HG02938 (cell line): Measurements from ENCODE around the gene DNAAF2.
"Not testable (repeated sequence)": the region's sequence is repeated elsewhere in the genome, so short reads cannot be mapped to it uniquely, and the experiment has no call there.

ENCODE experiments used
- ATAC-seq: cut with Tn5 transposase; IDR thresholded peaks from one replicate; pipeline ENCODE4 v1.9.1; 2021; ENCODE audit warnings: mild to moderate bottlenecking, moderate library complexity; ENCODE audit not compliant: unreplicated experiment

DNAAF2 gene

DNA sequence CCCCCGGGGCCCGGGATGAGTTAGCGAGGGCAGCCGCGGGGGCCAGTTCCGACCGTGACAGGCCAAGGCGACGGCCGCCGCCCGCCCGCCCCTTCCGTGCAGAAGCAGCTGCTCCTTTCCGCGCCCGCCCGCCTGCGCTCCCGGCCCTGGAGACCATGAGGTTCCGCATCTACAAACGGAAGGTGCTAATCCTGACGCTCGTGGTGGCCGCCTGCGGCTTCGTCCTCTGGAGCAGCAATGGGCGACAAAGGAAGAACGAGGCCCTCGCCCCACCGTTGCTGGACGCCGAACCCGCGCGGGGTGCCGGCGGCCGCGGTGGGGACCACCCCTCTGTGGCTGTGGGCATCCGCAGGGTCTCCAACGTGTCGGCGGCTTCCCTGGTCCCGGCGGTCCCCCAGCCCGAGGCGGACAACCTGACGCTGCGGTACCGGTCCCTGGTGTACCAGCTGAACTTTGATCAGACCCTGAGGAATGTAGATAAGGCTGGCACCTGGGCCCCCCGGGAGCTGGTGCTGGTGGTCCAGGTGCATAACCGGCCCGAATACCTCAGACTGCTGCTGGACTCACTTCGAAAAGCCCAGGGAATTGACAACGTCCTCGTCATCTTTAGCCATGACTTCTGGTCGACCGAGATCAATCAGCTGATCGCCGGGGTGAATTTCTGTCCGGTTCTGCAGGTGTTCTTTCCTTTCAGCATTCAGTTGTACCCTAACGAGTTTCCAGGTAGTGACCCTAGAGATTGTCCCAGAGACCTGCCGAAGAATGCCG lies 13.7 kb downstream of the DNAAF2 start:
- ATAC-seq, result peak; percentile 27

DNA sequence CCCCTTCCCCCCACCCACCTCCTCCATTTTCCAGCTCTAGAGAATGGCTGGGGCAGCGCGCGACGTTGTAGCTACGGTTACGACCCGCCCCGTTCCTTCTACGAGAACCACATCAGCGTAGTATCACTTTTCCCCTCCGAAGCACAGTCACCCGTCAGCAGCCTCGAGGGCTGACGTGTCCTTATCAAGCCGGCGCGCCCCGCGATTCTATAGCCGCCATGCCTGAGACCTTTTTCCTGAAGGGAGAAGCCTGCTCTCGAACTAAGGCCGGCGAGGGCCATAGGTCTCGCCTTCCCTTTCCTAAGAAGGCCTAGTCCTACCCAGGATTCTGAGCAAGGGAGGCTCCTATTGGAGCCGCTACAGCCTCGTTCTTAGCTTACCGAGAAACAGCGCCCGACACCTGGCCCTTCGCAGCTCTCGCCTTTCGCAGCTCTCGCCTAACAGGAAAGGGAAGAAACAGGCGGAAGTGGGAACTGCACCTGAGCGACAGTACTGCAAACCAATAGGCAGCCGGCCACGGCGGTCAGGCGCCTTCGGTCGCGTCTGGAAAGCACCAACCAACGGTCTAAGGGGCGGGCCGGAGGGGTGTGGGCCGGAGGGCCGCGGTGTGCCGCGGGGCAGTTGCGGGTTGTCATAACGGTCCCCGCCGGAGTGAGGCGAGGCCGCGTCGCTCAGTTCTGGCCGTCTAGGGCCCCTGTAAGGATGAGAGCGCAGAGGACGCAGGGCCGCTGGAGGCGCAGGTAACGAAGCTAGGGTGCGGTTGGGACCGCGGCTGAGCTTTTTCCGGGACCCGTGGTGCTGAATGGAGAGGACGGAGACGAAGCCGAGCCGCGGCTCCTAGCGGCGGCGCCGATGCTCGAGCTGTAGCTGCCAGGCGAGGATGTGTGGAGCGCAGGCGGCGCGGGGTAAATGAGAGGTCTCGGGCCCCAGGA lies 14.6 kb downstream of the DNAAF2 start, which contains the start of the genes MGAT2 and RPL36AL:
MGAT2 (plus strand) TSS at position 618 of the 932 bp plus-strand sequence. CDS start 470 bp downstream, outside the sequence.
RPL36AL (minus strand) TSS at position 445 of the 932 bp plus-strand sequence. CDS start 1,522 bp downstream, outside the sequence.
- ATAC-seq, result peak; percentile 94

DNA sequence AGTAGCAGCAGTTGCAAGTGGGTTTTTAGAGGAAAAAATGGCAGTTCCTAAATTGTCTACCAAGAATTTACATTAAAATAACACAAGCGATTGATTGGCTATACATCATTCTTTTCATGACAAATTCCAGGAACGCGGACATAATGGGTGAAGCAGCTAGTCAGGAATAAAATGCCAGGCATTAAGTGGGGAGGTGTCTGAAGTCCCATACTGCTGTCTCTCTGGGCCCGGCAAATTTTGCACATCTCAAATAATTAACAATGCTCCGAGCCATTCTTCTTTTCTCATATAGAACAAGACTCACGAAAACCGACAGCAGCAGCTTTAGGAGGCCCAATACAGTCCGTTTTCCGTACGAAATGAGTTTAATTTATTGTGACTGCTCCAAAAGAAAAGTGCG lies 15.3 kb downstream of the DNAAF2 start:
- no peak for ATAC-seq

DNA sequence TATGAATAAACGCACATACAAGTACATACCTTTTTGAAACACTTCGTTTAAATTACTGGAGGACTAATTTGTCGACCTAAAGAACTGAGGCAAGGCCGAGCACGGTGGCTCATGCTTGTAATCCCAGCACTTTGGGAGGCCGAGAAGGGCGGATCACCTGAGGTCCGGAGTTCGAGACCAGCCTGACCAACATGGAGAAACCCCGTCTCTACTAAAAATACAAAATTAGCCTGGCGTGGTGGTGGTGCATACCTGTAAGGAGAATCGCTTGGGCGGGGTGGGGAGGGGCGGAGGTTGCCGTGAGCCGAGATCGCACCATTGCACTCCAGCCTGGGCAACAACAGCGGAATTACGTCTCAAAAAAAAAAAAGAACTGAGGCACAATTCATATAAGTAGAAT lies 15.8 kb downstream of the DNAAF2 start:
- ATAC-seq, result not testable (repeated sequence)

DNA sequence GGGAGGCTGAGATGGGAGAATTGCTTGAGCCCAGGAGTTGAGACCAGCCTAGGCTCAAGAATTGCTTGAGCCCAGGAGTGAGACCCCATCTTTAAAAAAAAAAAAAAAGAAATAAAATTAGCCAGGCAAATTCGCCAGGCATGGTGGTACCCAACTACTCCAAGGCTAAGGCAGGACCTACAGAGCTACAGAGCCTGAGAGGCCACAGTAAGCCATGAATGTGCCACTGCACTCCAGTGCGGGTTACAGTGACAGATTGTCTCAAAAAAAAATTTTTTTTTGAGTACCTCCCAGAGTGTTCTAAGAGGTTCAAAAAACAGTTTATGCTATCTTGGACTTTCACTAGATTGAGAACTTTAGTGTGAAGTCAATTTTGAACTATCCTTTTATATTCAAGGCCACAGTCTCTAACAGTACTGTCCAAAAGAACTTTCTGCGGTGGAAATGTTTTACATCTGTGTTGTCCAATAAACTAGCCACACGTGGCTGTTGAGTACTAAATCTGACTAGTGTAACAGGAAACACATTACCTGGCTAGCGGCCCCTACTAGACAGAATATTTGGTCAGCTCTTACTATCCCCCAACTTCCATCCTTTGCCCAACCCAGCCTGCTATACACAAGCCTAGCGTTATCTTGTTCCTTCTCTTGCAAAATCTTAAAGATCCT lies 17.1 kb downstream of the DNAAF2 start:
- no peak for ATAC-seq

DNA sequence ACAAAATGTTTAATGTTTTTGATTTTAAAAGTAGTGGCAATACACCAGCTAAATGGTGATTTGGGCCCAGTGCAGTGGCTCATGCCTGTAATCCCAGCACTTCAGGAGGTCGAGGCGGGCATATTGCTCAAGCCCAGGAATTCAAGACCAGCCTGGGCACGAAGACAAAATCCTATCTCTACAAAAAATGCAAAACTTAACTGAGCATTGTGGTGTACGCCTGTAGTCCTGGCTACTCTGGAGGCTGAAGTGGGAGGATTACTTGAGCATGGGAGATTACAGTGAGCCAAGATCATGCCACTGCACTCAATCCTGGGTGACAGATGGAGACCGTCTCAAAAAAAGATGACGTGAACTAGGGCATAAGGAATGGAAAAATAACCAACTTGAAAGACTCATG lies 19.3 kb downstream of the DNAAF2 start:
- no peak for ATAC-seq

DNA sequence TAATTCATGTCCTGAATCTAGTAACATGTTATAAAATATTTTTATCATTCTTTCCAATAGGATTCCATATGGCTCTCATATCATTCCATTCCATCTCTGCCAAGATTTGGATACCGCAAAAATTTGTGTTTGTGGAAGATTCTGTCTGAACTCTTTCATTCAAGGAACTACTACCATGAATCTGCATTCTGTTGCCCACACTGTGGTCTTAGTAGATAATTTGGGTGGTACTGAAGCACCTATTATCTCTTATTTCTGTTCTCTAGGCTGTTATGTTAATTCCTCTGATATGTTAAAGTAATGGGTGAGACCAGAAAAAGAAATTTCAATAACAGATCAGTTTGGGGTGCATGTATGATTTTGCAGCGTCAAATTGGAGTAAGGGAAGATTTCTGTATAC lies 20.8 kb downstream of the DNAAF2 start:
- no peak for ATAC-seq

DNA sequence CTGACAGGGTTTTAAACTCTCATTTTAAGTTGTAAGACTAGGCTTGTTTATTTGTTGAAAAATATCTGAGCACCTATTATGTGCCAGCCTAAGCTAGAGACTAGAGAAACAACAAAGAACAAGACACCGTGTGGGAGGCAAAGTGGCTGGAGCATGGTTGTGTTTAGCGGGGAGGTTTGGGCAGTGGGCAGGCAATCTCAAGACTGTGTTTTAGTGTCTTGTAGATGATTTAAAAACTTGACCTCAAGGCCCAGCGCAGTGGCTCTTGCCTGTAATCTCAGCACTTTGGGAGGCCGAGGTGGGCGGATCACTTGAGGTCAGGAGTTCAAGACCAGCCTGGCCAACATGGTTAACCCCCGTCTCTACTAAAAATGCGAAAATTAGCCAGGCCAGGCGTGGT lies 22.4 kb downstream of the DNAAF2 start:
- no peak for ATAC-seq

DNA sequence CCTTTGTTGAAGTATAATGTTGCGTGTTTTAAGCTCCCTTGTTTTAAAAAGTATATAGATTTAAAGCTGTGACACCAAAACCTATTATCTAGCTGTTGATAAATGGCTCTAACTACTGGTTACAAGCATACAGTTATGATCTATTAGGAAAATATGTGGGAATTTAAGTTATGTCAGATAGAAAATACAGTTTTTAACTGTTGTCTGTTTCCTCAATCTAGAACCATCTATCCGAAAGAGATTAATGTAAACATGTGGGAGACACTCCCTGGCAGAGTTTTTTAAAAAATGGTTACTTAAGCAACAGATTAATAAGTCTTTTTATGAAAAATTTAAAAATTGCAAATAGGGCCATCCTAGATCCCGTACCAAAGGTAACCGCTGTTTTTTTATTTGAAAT lies 22.8 kb downstream of the DNAAF2 start:
- no peak for ATAC-seq

DNA sequence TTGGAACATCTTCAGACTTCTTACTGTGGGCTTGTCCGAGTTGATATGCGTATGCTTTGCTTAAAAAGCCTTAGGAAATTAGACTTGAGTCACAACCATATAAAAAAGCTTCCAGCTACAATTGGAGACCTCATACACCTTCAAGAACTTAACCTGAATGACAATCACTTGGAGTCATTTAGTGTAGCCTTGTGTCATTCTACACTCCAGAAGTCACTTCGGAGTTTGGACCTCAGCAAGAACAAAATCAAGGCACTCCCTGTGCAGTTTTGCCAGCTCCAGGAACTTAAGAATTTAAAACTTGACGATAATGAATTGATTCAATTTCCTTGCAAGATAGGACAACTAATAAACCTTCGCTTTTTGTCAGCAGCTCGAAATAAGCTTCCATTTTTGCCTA lies 27.5 kb downstream of the DNAAF2 start:
- ATAC-seq, result no peak

DNA sequence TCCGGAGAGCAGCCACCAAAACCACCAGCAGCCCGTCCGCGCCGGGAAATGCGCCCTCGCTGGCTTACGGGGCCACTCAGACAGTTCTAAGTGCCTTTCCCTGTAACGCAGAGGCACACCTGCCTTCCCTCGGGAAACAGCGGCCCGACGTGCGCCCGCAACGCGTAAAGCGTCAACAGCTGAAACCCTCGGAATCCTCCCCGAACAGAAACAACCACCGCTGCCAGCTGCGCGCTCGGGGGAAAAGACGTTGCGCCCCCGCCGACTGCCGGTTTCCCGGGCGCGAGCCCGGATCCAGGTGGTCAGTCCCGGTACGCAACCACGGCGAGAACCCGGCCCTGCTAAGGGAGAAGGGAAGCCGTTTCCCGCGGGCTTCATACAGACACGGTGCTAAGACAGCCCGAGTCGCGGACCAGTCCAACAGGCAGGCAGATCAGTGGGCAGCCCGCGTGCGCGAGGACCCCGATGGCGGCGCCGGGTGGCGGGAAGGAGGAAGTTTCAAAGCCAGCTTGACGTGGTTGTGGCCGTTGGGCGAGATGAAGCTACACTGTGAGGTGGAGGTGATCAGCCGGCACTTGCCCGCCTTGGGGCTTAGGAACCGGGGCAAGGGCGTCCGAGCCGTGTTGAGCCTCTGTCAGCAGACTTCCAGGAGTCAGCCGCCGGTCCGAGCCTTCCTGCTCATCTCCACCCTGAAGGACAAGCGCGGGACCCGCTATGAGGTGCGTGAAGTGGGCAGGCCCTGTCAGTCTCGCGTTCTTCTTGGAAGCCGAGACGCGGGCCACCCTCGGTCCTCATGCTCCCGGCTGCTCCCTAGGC lies 36.4 kb downstream of the DNAAF2 start, which contains the start of gene LRR1:
LRR1 (plus strand) TSS at position 456 of the 816 bp plus-strand sequence; CDS start at position 537, 81 bp downstream.
- ATAC-seq, result peak; percentile 47

DNA sequence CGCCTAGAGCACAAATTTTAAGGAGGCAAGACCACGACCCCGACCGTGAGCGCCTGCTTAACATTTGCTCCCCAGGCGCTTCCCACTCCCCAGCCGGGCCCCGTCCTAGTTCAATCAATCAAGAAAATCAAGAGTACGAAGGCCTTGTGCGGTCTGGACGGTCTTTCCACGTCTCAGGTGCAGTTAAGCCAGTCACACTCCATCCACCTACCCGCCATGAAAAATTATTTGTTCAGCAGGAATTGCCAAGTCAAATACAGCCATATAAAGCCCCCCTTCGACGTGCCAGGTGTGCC lies 36.9 kb downstream of the DNAAF2 start:
- no peak for ATAC-seq

DNA sequence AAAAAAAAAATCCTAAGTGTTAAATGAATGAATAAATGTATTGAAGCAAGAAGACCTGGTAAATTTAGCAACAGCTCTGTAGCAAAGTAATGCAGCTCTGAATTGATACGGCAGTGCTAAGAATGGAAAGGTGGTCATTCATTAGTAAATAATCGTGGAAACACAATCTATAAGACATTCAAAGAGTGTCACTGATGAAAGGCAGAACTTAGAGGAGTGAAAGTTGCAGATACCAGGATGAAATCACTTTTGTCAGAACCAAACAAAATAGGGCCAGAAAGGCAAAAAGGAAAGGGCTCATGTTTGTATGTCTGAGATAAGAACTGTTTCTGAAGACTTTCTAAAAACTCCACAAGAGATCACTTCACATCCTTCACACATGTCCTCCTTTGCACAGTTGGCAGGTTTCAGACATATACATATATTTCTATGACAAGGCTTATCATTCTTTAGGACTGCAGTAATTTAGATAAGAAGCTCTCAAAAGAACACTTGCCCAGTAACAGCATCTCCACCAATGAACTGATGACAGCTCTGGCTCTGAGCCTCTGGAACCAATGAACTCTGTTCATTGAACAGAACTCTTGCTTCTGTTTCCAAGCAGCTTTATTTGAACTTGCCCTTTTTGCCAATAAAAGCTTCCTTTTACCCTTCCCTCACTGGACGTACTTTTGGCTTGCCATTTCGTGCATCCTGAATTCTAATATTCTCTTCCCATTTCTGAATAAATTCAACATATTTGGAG lies 40.5 kb downstream of the DNAAF2 start:
- ATAC-seq, result peak; percentile 25

DNA sequence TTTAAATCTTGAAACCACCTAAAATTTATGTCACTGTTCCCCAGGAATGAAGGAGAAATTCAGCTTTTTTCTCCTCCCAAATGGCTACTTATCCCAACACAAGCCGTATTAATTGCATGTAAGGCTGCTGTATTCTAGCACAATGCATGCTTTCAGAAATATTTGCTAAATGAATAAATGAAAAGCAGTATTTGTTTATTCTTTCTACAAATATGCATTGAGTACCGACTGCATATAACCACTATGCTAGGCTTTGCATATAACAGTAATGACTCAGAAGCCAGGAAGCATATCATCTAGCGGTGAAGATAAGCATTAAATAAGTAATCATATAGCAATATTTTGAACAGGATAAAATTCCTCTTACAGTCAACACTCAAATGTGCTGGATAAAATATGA lies 42.0 kb downstream of the DNAAF2 start:
- ATAC-seq, result no peak

DNA sequence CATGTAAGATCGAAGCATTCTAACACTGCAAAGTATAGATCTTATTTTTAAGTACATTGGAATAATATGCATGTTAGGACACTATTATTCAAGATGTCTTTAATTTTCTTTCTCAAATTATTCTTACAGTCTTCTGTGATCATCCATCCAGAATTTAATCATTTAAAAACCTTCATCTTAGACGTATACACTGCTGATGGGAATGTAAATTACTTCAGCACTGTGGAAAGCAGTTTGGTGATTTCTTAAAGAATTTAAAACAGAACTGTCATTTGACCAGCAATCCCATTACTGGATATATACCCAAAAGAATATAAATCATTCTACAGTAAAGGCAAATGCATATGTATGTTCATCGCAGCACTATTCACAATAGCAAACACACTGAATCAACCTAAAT lies 45.7 kb downstream of the DNAAF2 start:
- no peak for ATAC-seq

DNA sequence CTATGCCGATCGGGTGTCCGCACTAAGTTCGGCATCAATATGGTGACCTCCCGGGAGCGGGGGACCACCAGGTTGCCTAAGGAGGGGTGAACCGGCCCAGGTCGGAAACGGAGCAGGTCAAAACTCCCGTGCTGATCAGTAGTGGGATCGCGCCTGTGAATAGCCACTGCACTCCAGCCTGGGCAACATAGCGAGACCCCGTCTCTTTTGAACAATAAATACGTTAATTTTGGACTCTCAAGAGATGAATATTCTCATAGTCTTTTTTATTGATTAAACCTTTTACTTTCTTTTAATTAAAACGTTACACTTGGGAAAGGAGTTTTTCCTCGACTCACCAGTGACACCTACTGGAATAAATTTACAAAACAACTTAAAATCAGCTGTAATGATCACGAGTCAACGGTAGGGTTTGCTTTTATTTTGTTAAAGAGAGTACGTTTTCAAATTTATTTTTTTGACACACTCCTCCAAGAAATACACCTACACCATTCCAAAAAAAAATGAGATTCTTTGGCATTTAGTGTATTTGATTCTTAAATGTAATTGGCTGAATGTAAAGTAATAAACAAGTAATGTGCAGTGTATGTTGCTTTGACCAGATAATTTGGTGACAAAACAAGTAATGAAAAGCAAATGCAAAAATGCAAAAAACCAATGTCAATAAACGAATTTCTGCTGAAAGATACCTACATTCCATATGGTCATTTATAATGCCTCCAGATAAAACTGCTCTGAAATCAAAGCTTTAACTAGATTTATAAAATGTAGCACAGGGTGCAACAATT lies 48.2 kb downstream of the DNAAF2 start:
- ATAC-seq, result peak; percentile 28

DNA sequence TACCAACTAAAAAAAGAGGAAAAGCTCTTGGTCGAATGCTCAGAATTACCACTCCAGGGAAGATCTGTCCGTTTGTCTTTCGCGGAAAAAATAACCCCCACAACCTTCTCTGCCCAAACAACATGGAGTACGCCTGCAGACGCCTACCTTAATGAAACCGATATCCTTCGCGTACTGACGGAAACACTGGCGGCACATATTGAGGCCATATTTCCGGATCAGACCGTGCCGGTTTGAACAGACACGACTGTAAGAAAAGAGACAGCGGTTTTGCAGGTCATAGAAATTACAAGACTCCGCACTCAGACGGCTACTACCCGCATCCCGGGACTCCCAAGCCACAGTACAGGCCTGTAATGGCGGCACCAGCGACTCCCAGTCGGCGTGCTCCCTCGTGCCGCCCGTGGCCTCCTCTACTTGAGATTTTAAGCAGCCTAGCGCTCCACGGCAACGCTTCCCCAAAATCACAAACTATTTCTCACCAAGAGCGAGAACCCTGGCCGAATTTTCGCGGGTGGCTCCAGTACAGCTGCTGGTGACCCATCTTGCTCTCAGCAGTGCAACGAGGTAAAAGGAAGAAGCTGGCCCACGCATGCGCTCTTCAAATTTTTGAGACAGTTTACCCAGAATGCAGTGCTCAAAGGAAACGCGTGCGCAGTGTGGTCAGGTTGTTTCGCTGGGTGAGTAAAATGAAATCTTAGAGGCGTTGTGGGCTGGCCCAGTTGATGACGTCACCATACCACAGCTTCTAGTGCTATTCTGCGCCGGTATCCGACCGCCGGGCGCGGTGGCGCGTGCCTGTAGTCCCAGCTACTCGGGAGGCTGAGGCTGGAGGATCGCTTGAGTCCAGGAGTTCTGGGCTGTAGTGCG lies 49.0 kb downstream of the DNAAF2 start, which contains the start of gene RPS29:
RPS29 (minus strand) TSS at position 578 of the 870 bp plus-strand sequence; CDS start at position 544, 34 bp downstream.
- peak; percentile 85 for ATAC-seq
